ENCODE data around the gene GLRX.

GRCh38 chr5:95868136-95868535 is 45.6 kb upstream of the GLRX start:
- TF ChIP-seq ZFP36 (IDR thresholded peaks at IDR 0.05; ENCODE audit: borderline replicate concordance, partially characterized antibody) (no peak), CBX8 (IDR thresholded peaks at IDR 0.05) (no peak), CTCF (IDR thresholded peaks at IDR 0.05) (no peak), ESRRA (IDR thresholded peaks at IDR 0.05; ENCODE audit: borderline replicate concordance, low read length) (no peak), RNF2 (IDR thresholded peaks at IDR 0.05; ENCODE audit: borderline replicate concordance, low read depth) (no peak), FOSL2 (IDR thresholded peaks at IDR 0.05) (no peak), FOSL2 (CRISPR knock-in tag; IDR thresholded peaks at IDR 0.05) (no peak), REST (IDR thresholded peaks at IDR 0.05) (no peak), HOXB13 (CRISPR knock-in tag; IDR thresholded peaks at IDR 0.05; ENCODE audit: low read depth) (no peak), RFX5 (IDR thresholded peaks at IDR 0.05) (no peak), POLR2A (IDR thresholded peaks at IDR 0.05; ENCODE audit: low read length) (no peak)

Measured in A549 (cell line).